Activated CD4-positive, alpha-beta T cell treated with anti-CD3 and anti-CD28 coated beads, Interleukin-2, amount 50 U/mL, for 16 hours (primary cell): ENCODE measurements around the gene STRN3.
"Not testable (repeated sequence)": the region's sequence is repeated elsewhere in the genome, so short reads cannot be mapped to it uniquely, and the experiment has no call there.

Experiments used
- DNase-seq: peaks from one replicate; pipeline ENCODE4 v3.0.0-alpha.2; 2020

Gene STRN3

DNA sequence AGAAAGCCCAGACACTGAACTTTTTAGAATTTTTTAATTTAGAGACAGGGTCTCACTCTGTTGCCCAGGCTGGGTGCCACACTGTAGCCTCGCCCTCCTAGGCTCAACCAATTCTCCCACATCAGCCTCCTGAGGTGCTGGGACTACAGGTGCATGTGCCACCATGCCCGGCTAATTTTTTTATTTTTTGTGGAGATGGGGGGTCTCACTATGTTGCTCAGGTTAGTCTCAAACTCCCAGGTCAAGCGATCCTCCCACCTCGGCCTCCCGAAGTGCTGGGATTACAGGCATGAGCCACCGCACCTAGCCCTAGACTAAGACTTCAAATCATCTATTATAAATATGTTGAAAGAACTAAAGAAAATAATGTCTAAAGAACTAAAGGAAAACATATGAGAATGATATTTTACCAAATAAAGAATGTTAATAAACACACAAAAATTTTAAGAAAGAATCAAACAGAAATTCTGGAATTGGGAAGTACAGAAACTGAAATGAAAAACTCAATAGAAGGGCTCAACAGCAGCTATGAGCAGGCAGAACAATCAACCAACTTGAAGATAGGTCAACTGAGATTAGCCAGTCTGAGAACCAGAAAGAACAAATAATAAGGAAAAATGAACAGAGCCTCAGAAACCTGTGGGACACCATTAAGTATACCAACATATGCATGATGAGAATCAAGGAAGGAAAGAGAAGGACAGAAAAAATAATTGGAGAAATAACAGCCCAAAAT, 27.0 kb downstream of the STRN3 start:
- DNase-seq = no peak

GRCh38 chr14:30998100-30998706, 28.0 kb downstream of the STRN3 start:
- DNase-seq = no peak

GRCh38 chr14:30996892-30997659, 29.1 kb downstream of the STRN3 start:
- no peak for DNase-seq

DNA sequence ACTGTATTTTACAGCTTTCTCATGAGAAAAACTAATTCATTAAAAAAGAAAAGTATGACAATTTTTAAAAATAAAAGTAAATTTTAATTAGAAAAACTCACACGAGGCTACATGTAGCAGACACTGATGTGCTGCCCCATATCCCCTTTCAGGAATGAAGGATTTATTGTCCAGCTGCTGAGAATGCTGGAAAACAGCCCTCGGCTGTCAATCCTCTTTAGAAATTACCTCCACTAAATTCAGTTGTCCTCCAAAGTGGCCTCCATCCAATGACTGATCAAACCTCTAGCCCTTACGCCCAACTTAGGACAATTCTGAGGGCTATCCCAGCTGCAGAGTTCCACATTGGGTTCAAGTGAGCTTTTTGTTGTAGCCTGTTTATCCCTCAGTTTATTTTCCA, 30.5 kb downstream of the STRN3 start:
- no peak for DNase-seq

GRCh38 chr14:30994681-30995620, 31.2 kb downstream of the STRN3 start:
- peak; percentile 35 for DNase-seq

GRCh38 chr14:30993071-30993470, 33.1 kb downstream of the STRN3 start:
- peak; percentile 3 for DNase-seq

GRCh38 chr14:30991408-30991807, 34.8 kb downstream of the STRN3 start:
- DNase-seq = no peak

DNA sequence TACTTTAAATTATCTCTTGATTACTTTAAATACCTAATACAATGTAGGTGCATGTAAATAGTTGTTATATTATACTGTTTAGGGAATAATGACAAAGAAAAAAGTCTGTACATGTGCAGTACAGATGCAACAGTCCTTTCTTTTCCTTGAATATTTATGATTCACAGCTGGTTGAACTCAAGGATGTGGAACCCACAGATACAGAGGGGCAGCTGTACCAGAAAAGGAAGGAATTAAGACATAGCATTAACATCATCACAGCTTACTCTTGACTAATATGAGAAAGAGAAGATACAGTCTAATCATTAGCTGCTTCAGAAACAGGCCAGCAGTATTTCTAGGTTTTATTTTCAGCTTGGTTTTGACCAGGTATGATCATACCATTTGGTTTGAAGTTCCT, 35.4 kb downstream of the STRN3 start:
- DNase-seq = no peak

- no peak for DNase-seq
Observed at GRCh38 chr14:30988509-30988908, 37.7 kb downstream of the STRN3 start.

GRCh38 chr14:30985796-30986195, 40.4 kb downstream of the STRN3 start:
- DNase-seq = no peak

DNA sequence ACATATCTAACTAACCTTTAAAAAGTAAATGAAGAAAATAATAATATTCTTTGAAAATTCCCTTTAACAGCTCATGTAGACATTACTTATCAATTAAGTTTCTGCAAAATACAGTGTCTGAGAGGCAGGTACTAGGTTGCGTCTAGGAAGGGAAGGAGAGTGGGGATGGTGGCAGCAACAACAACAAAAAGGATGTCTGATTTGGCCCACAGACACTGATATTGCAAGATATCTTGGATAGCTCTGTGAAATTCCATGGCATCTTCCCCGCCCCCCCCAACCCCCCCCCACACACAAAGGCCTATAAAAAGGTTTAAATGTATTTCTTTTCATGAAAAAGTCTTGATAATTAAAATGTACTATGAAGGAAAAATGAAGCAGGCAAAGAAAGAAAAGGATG, 42.3 kb downstream of the STRN3 start:
- DNase-seq = no peak

- DNase-seq = no peak
Observed at GRCh38 chr14:30982533-30982932, 43.6 kb downstream of the STRN3 start.

- DNase-seq = no peak
Observed at GRCh38 chr14:30980980-30981379, 45.2 kb downstream of the STRN3 start.

- DNase-seq = peak; percentile 65
Observed at GRCh38 chr14:30980106-30980704, 46.0 kb downstream of the STRN3 start.

DNA sequence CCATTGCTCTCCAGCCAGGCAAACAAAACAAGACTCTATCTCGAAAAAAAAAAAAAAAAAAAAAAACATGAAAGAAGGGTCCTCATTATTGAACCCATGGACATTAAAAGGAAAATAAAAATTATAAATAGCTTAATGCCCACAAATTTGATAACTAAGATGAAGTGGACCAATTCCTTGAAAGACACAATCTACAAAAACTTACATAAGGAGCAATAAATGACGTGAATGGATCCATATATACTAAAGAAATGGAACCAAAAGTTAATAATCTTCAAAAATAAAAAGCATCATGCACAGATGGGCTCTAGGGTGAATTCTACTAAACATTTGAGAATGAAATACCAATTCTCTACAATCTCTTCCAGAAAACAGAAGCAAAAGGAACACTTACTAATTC, 48.4 kb downstream of the STRN3 start:
- DNase-seq = no peak

DNA sequence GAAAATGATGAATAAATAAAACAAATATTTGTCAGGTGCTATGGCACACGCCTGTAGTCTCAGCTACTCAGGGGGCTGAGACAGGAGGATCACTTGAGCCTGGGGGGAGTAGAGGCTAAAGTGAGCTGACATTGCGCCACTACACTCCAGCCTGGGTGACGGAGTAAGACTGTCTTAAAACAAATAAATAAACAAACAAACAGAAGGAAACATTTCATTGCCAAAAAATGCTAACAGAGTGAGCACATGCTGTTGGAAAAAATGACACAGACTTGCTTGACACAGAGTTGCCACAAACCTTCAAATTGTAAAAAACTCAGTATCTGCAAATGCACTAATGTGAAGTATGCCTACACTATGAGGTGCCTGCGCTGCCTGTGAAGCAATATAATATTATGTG, 51.6 kb downstream of the STRN3 start:
- DNase-seq = no peak

DNA sequence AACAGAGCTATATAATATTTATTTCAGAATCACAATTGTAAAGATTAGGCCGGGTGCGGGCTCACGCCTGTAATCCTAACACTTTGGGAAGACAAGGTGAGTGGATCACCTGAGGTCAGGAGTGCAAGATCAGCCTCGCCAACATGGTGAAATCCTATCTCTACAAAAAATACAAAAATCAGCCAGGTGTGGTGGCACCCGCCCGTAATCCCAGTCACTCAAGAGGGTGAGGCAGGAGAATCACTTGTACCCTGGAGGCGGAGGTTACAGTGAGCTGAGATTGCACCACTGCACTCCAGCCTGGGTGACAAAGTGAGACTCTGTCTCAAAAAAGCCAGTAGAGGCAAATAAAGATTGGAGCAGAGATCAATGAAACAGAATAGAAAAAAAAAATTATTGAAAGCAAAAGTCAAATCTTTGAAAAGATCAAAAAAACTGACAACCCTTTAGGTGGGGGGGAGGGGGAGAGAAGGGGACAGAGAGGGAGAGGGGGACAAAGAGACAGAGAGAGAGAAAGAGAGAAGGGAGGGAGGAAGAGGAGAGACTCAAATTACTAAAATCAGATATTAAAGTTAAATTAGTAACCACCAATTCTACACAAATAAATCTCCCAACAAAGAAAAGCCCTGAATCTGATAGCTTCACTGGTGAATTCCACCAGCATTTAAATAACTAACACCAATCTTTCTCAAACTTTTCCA, 53.1 kb downstream of the STRN3 start:
- no peak for DNase-seq

DNA sequence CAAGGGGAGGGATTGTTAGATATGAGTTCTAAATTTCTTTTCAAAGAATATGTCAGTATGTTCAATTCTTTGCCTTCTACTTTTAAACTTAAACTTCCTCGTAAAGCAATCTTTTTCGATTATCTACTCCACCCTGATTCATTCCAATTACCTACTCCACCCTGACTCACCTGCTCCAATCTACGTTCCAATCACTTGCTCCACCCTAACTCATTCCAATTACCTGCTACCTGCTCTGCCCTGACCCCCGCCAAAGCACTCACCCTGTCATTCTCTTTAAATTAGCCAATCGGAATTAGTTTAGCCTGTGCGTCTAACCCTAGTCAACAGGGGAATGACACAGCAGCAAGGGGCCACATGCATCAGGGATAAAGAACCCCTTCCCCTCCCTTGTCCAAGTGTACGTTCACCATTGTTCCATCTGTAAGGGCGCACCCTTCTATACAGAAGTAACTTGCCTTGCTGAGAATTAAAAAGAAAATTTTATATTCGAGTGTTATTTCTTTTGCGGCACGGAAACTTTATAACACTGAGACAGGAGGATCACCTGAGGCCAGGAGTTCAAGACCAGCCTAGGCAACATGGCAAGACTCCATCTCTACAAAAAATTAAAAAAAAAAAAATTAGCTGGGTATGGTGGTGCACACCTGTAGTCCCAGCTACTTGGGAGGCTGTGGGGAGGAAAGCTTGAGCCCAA, 54.0 kb downstream of the STRN3 start:
- DNase-seq = not testable (repeated sequence)

DNA sequence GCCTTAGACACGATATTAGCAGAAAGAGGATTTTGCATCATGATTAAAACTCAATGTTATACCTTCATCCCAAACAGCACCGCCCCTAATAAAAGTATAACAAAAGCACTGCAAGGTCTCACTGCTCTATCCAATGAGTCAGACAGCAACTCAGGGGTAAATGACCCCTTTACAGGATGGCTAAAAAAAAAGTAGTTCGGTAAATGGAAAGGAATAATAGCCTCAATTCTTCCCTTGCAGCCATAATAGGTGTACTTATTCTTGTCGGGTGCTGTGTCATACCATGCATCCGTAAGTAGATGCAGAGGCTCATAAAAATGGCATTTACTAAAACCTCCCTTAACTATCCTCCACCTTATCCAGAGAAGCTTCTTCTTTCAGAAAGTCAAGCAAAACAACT, 54.6 kb downstream of the STRN3 start:
- no peak for DNase-seq

DNA sequence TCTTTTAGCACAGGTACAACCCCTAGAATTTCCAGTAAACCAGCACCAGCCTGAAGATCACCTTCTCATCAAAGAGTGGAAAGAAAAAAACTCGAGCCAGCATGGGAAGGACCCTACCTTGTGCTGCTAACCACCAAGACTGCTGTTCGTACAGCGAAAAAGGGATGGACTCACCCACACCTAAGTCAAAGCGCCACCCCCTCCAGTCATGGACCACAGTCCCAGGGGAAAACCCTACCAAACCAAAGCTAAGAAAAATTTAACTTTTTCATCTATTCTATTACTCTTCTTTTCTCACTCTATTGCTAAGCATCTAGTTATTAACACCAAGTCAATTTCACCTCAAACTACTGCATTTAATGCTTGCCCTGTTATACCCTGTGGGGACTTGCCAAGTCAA, 56.4 kb downstream of the STRN3 start:
- DNase-seq = not testable (repeated sequence)
